Measurements from ENCODE around the gene DAPK2.

The DAPK2 gene

DNA sequence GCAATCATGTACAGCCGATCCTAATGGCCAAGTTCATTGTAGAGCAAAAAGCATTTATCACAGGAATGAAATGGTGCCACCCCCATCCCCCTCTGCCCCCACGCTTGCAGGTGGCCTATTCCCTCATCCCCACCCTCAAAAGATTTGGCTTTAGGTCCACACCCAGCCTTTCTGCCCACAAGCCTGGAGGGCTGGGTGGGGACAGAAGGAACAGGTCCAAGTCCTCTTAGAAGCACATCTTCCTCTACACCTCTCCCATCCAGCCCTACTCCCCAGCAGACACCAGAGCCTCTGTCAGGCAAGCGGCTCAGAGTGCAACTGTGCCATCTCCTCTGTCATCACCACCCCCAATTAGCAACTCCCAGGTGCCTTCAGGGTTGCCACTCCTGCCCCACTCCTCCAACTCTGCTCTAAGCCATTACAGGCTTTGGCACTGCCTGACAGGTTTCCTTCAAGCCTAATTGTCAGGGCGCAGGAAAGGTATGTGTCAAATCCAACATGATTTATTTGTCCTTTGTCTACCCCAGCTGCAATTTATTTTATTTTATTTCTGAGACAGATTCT, 49.4 kb downstream of the DAPK2 start:
- DNase-seq (ENCODE audit: low spot score): no peak

GRCh38 chr15:63995789-63996188, 50.5 kb downstream of the DAPK2 start:
- no peak for DNase-seq (ENCODE audit: low spot score)

DNA sequence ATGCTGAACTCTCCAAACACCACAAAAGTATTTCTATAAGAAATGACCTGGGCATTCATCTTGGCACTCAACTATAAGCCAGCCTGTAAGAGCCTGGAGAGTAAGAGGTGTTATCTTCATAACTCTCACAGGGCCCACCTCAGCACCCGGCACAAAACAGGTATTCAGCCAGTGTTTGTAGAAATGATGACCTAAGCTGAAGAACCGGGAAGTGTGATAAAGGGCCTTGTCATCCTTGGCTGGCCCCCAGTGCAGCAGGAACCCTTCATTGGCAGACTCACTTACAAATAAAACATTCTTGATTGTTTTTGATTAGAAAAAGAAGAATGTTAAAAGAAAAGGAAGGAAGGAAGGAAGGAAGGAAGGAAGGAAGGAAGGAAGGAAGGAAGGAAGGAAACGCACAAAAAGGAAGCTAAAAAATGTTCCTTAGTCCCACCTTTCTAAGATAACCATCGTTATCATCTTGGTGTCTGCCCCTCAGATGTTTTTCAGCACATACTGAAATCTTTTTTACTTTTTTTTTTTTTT, 52.1 kb downstream of the DAPK2 start:
- no peak for DNase-seq (ENCODE audit: low spot score)

DNA sequence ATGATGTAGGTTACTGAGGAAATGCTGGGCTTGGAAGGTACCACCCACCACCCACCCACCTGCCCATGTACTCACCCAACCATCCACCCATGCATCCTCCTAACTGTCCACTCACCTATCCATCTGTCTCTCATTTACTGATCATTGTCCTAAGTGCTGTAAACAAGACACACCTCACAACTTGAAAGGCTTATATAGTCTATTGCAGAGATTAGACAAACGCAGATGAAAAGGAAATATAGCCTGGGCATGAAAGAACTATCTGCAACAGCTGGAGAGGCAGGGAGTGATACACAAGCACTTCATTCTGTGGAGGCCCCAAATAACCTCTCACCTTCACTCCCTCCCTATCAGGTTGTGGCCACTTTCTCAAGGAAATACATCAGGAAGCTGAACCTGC, 54.0 kb downstream of the DAPK2 start:
- no peak for DNase-seq (ENCODE audit: low spot score)

GRCh38 chr15:63991706-63992105, 54.6 kb downstream of the DAPK2 start:
- no peak for DNase-seq (ENCODE audit: low spot score)

- DNase-seq (ENCODE audit: low spot score): no peak
These were observed 55.8 kb downstream of the DAPK2 start for GRCh38 chr15:63990454-63990853.

- DNase-seq (ENCODE audit: low spot score): no peak
These were observed 58.4 kb downstream of the DAPK2 start for GRCh38 chr15:63987796-63988378.

- DNase-seq (ENCODE audit: low spot score): peak; percentile 42
These were observed 59.4 kb downstream of the DAPK2 start for GRCh38 chr15:63986751-63987341.

- peak; percentile 47 for DNase-seq (ENCODE audit: low spot score)
These were observed 60.1 kb downstream of the DAPK2 start for GRCh38 chr15:63986185-63986680.

- peak; percentile 25 for DNase-seq (ENCODE audit: low spot score)
These were observed 60.8 kb downstream of the DAPK2 start for GRCh38 chr15:63985221-63986184.

DNA sequence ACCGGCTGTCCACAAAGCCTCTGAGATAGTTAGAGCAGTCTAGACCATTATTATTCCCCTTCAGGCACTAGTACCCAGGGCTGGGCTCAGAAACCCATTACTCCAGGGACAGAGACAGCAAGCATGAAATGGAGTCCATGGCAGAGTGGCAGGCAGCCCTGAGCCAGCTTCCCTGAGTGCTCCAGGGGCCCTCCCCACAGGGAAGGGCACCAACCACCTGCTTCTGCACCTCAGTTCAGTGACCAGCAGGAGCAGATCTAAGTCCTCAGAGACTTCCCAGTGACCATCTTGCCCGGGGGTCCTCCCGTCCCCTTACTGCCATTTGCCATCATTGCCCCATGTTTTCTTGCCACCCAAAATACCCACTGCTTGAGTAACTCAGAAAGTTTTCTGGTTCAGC, 62.0 kb downstream of the DAPK2 start:
- no peak for DNase-seq (ENCODE audit: low spot score)

GRCh38 chr15:63983061-63983711, 63.1 kb downstream of the DAPK2 start:
- no peak for DNase-seq (ENCODE audit: low spot score)

DNA sequence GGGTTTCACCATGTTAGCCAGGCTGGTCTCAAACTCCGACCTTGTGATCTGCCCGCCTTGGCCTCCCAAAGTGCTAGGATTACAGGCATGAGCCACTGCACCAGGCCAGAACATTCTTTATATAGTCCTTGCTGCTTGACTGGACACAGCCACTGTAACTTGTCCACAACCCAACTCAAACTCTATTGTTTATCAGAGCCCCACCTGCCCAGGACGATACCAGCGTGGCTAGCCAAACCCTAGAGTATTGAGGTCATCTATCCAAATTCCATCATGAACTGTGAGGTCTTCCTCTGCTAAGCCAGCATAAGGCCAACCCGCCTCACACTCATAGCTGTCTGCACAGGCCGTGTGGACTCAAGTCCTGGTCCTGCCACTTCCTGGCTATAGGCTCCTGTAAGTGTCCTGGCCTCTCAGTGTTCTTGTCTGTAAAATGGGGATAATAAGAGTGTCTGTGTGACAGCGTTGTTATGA, 63.9 kb downstream of the DAPK2 start:
- no peak for DNase-seq (ENCODE audit: low spot score)

- no peak for DNase-seq (ENCODE audit: low spot score)
These were observed 64.5 kb downstream of the DAPK2 start for GRCh38 chr15:63981596-63982320.

- no peak for DNase-seq (ENCODE audit: low spot score)
These were observed 67.0 kb downstream of the DAPK2 start for GRCh38 chr15:63979262-63979793.

DNA sequence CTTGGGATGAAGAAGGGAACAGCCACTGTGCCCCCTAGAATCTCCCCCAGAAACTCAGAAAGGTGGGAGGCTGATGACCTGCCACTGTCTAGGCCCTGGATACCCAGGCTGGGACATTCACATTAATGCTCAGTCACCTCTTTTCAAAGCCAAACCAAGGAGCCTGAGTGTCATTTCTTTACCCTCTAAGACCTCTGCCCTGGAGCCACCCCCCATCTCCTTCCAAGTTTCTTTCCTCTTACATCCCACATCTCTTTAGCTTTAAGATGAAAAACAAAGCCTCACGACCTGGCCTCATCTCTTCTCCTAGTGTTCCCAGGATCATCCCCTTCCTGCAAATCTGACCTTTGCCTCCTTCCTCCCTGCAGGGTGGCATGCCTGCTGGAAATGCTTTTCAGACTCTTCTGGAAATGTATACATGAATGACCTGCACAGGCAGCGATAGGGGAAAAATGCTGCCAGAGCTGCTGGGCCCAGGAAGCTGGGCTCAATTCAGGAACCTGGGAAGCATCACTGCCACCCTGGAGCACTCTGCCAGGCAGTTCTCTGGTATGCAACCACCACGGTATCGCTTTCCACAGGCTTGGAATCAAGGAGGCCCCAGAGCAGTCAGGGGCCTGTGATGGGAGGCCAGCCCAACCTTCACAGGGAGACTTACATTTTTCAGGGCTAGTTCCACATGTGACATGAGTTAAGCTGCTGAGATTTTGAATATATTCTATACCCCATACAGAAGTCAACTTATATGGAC, 67.6 kb downstream of the DAPK2 start:
- no peak for DNase-seq (ENCODE audit: low spot score)

DNA sequence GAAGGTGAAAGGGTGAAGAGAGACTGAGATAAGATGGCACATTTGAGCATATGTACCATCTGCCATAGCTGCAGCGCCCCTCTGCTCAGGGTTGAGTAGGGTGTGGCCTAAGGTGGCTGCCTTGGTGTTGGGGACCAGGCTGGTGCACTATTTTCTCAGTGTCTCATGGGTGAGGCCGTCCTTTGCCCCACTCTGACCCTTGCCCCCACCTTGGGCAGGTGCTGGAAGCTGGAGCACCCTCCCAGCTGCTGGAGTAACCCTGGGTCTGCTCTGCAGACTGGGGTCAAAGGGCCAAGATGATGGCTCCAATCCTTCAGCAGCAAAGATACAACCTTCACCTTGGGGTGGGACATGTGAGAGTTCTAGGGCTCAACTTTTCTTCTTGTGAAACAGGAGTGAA, 69.2 kb downstream of the DAPK2 start:
- DNase-seq (ENCODE audit: low spot score): no peak

GRCh38 chr15:63974021-63974420, 72.3 kb downstream of the DAPK2 start:
- no peak for DNase-seq (ENCODE audit: low spot score)

DNA sequence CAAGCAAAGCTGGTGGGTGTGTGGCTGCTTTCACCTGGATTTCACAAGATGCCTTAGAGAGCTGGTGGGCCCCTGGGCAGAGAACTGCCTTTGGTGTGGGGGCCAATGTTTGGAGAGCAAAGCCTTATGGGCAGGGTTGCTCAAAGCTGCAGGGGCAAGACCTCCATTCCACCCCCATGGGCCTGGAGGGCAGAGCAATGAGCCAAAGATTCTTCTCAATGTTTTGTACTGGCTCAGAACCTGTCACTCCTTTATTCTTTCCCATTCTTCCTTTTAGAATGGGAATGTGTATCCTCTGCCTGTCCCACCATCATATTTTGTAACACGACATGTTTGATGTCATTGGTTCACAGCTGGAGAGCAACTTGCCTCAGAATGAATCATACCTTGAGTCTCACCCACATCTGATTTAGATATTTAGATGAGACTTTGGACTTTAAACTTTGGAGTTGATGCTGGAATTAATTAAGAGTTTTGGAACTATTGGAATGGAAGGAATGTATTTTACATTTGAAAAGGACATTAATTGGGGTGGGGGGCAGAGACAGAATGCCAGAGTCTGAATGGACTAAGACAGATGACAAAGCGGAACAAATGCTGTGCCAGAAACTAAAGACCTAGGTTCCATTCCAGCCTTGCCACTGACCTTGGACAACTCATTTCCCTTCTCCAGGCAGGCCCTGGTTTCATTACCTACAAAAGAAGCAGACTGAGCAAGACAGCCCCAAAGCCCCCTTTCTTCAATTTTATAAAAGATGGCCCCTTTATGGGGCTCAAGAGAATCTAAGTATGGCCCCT, 72.9 kb downstream of the DAPK2 start:
- peak; percentile 65 for DNase-seq (ENCODE audit: low spot score)
